ENCODE results near the gene MSI2.

GRCh38 chr17:57461082-57461481 is 204.8 kb downstream of the MSI2 start:
- TF ChIP-seq ZNF274 (IDR thresholded peaks at IDR 0.05; ENCODE audit: low read depth, low read length) (no peak), YY1 (IDR thresholded peaks at IDR 0.05; ENCODE audit: insufficient read depth, insufficient read length) (no peak), SUZ12 (IDR thresholded peaks at IDR 0.05; ENCODE audit: extremely low read depth, insufficient read depth, insufficient read length) (no peak)
